Measurements from ENCODE around the gene ZNF428. TPM values are rescaled to one million over a fixed set of nuclear protein-coding genes. Genes with fewer than 3 reads are reported as not detected.

Gene ZNF428
- total and polyA plus RNA-seq, 4 donors, result 27.9 to 95.3 (median 46.2) TPM

DNA sequence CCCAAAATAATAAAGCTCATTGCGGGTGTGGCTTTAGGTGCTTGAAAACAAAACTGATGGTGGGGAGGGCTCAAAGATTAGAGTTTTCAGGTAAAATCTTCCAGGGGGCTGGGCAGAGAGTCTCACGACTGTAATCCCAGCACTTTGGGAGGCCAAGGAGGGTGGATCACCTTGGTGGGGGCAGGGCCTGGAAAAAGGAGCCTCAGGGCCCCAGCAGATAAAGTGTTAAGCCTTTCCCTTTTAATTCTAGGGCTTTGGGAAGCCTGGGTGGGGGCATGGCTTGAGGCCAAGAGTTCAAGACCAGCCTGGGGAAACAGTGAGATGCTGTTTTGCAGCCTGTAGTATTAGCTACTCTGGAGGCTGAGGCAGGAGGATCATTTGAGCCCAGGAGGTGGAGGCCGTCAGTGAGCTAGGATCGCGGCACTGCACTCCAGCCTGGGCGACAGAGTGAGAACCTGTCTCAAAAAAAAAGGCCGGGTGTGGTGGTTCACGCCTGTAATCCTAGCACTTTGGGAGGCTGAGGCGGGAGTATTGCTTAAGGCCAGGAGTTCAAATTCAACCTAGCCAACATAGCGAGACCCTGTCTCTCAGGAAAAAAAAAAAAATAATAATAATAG lies 25.2 kb downstream of the ZNF428 start:
- no peak for TF ChIP-seq CTCF (IDR thresholded peaks at IDR 0.05; ENCODE audit: control extremely low read depth, extremely low read depth)
- H3K27ac ChIP-seq (ENCODE audit: low read depth in 1 of 2, low read length in 1 of 2), result no peak overlapping the region
- ATAC-seq (ENCODE audit: insufficient read depth, low FRiP score), result no peak
- peak overlapping the region in 1 of 2 donors; percentile 73 for H3K9ac ChIP-seq (ENCODE audit: insufficient read depth in 1 of 2, low read length in 2 of 2)
- no peaks in the 10 kb centered on the region for H3K9me3 ChIP-seq (ENCODE audit: control insufficient read depth in 4 of 4, insufficient read depth in 3 of 4, low read length in 3 of 4)
- no peak overlapping the region for H3K4me3 ChIP-seq
- peaks cover 0 to 32% (median 10%) of the 10 kb centered on the region in 4 donors for H3K36me3 ChIP-seq (ENCODE audit: control insufficient read depth in 4 of 4, insufficient read depth in 4 of 4, low read length in 4 of 4)
- DNase-seq, result no peak
- WGBS, 2 donors, result 89 to 93% methylated on average over 10 of the region's 10 CpGs
- H3K4me1 ChIP-seq (ENCODE audit: control insufficient read depth in 5 of 5, insufficient read depth in 5 of 5, low read length in 5 of 5), result peaks cover 0 to 29% (median 8%) of the 10 kb centered on the region in 5 donors
- no peaks in the 10 kb centered on the region for H3K27me3 ChIP-seq (ENCODE audit: control insufficient read depth in 3 of 3, insufficient read depth in 3 of 3, low read length in 2 of 3)

DNA sequence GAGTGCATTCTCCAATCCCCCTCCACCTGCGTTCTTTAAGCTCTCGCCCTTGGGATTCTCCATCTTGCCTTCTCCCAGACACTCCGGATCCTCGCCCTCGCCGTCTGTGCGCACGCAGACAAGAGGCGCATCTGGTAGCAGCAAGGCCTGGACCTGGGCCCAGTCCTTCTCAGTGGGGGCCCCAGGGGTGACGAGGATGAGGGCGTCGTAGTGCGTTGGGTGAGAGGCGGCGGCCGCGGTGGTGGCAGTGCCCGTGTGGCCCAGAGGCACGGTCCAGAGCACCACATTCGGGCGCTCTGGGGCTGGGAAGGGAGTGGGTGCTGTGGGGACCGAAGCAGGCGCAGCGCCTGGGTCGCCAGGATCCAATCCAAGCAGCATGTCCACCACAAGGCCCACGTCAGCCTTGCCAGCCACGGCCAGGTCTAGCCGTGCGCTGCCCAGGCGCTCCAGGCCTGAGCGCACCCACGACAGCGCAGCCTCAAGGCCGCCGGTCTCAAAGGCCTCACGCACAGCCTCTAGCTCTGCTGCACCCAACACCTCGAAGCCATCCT lies 26.6 kb downstream of the ZNF428 start:
- 96 to 97% methylated on average over 37 of the region's 37 CpGs for WGBS, 2 donors
- H3K4me1 ChIP-seq (ENCODE audit: control insufficient read depth in 5 of 5, insufficient read depth in 5 of 5, low read length in 5 of 5), result peaks cover 0 to 28% (median 8%) of the 10 kb centered on the region in 5 donors
- DNase-seq, result no peak
- no peak overlapping the region for H3K4me3 ChIP-seq
- TF ChIP-seq CTCF (IDR thresholded peaks at IDR 0.05; ENCODE audit: control extremely low read depth, extremely low read depth), result no peak
- no peak overlapping the region for H3K9ac ChIP-seq (ENCODE audit: insufficient read depth in 1 of 2, low read length in 2 of 2)
- no peaks in the 10 kb centered on the region for H3K27me3 ChIP-seq (ENCODE audit: control insufficient read depth in 3 of 3, insufficient read depth in 3 of 3, low read length in 2 of 3)
- no peaks in the 10 kb centered on the region for H3K9me3 ChIP-seq (ENCODE audit: control insufficient read depth in 4 of 4, insufficient read depth in 3 of 4, low read length in 3 of 4)
- no peak for ATAC-seq (ENCODE audit: insufficient read depth, low FRiP score)
- peaks cover 0 to 25% (median 9%) of the 10 kb centered on the region in 4 donors for H3K36me3 ChIP-seq (ENCODE audit: control insufficient read depth in 4 of 4, insufficient read depth in 4 of 4, low read length in 4 of 4)
- H3K27ac ChIP-seq (ENCODE audit: low read depth in 1 of 2, low read length in 1 of 2), result no peak overlapping the region

DNA sequence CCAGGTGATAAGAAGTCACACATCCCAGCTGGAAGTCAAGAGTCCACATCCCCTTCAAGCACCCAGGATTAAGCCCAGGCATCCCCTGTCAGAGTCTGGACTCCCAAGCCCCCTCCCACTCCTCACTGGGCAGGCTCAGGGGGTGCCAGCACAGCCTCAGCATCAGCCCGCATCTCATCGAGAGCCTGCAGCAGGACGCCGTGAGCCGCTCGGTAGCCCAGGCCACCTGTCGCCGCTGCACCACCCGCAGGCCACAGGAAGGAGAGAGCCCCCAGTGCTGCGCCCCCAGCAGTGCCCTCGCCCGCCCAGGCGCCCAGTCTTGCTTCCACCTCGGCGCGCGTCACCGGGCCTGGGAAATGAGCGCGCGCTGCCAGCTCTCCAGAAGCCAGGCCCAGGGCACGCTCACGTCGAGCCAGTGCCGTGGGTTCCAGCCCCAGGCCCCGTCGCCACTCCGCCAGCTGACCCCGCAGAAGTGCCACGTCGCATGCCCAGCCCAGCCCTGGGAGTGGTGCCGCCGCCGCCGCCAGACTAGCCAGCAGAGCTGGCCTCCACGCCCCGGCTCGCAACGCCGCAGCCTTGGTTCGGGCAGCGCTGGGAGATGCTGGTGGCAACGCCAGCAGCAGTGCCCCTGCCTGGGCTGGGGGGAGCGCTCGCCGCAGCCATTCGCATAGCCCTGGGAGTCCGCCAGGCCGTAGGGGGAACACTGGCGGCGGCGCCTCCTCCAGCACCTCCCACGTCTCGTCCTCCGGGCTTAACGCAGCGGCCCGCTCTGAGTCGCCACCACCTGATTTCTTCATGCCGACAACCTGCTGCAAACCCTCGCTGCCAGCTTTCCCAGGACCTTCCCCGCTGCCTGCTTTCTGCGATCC lies 27.3 kb downstream of the ZNF428 start:
- no peak overlapping the region for H3K9ac ChIP-seq (ENCODE audit: insufficient read depth in 1 of 2, low read length in 2 of 2)

More for the DNA sequence above, 27.3 kb downstream of the ZNF428 start:
- Histone ChIP-seq H3K27ac (ENCODE audit: low read depth in 1 of 2, low read length in 1 of 2) (no peak overlapping the region), H3K36me3 (ENCODE audit: control insufficient read depth in 4 of 4, insufficient read depth in 4 of 4, low read length in 4 of 4) (peaks cover 0 to 25% (median 9%) of the 10 kb centered on the region in 4 donors), H3K4me3 (no peak overlapping the region), H3K27me3 (ENCODE audit: control insufficient read depth in 3 of 3, insufficient read depth in 3 of 3, low read length in 2 of 3) (no peaks in the 10 kb centered on the region), H3K9me3 (ENCODE audit: control insufficient read depth in 4 of 4, insufficient read depth in 3 of 4, low read length in 3 of 4) (no peaks in the 10 kb centered on the region), H3K4me1 (ENCODE audit: control insufficient read depth in 5 of 5, insufficient read depth in 5 of 5, low read length in 5 of 5) (peaks cover 0 to 20% (median 4%) of the 10 kb centered on the region in 5 donors)
- WGBS, 2 donors, result 97% methylated on average over 61 to 63 of the region's 63 CpGs
- TF ChIP-seq CTCF (IDR thresholded peaks at IDR 0.05; ENCODE audit: control extremely low read depth, extremely low read depth), result no peak
- ATAC-seq (ENCODE audit: insufficient read depth, low FRiP score) (no peak), DNase-seq (no peak)

Data from lung (tissue), 12 donors.